Prostate gland (tissue), 2 donors: ENCODE results near the gene SEMA3E.

Experiments used
- POLR2A ChIP-seq: fragments of 450-650 bp; IDR thresholded peaks from one replicate; pipeline ENCODE4 v1.6.1; 2016; ENCODE audit warnings: antibody characterized with exemption, mild to moderate bottlenecking
- TF ChIP-seq, protein P1 (sequence below), 4 experiments: fragments of 200-600 bp in 2 of 4; fragments of 450-650 bp in 2 of 4; sonication (generic) in 2 of 4; IDR thresholded peaks; 1 replicate in 3 of 4; 2 replicates in 1 of 4; pipeline ENCODE4 v1.5.1; 2016 to 2019; ENCODE audit warnings: antibody characterized with exemption in 4 of 4, mild to moderate bottlenecking in 2 of 4, moderate library complexity in 2 of 4

- TF ChIP-seq, protein P1, sequence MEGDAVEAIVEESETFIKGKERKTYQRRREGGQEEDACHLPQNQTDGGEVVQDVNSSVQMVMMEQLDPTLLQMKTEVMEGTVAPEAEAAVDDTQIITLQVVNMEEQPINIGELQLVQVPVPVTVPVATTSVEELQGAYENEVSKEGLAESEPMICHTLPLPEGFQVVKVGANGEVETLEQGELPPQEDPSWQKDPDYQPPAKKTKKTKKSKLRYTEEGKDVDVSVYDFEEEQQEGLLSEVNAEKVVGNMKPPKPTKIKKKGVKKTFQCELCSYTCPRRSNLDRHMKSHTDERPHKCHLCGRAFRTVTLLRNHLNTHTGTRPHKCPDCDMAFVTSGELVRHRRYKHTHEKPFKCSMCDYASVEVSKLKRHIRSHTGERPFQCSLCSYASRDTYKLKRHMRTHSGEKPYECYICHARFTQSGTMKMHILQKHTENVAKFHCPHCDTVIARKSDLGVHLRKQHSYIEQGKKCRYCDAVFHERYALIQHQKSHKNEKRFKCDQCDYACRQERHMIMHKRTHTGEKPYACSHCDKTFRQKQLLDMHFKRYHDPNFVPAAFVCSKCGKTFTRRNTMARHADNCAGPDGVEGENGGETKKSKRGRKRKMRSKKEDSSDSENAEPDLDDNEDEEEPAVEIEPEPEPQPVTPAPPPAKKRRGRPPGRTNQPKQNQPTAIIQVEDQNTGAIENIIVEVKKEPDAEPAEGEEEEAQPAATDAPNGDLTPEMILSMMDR (IDR thresholded peaks at IDR 0.05) = no peak
- no peak for TF ChIP-seq POLR2A
Measured at GRCh38 chr7:83366629-83367028, 282.3 kb downstream of the SEMA3E start.
